Testis (tissue), 2 donors: Measurements from ENCODE around the gene EPHA6.

Source experiments
- CTCF ChIP-seq, 3 experiments: fragments of 450-650 bp in 2 of 3; fragments of 200-600 bp in 1 of 3; sonication (generic) in 1 of 3; IDR thresholded peaks; one replicate each; pipeline ENCODE4 v1.5.1; 2016 to 2019; ENCODE audit warnings: antibody characterized with exemption in 3 of 3, mild to moderate bottlenecking in 2 of 3, moderate library complexity in 1 of 3
- POLR2A ChIP-seq: fragments of 450-650 bp; IDR thresholded peaks from one replicate; pipeline ENCODE4 v1.6.1; 2017; ENCODE audit warnings: antibody characterized with exemption, mild to moderate bottlenecking, moderate library complexity

- TF ChIP-seq POLR2A (no peak), CTCF (IDR thresholded peaks at IDR 0.05) (no peak)
Observed at GRCh38 chr3:96852849-96853248, 38.5 kb downstream of the EPHA6 start.
